RCC 7860 (cell line): ENCODE data around the gene DOCK11.
"Not testable (repeated sequence)": the region's sequence is repeated elsewhere in the genome, so short reads cannot be mapped to it uniquely, and the experiment has no call there.

ENCODE experiments used
- DNase-seq: peaks from one replicate; pipeline ENCODE4 v3.0.0-alpha.2; 2015; ENCODE audit warnings: low spot score
- FAIRE-seq: peaks from 2 replicates; lab custom pipeline; 2012; peaks lifted over from hg19 to GRCh38; lab: Jason Lieb, UNC

Gene DOCK11

DNA sequence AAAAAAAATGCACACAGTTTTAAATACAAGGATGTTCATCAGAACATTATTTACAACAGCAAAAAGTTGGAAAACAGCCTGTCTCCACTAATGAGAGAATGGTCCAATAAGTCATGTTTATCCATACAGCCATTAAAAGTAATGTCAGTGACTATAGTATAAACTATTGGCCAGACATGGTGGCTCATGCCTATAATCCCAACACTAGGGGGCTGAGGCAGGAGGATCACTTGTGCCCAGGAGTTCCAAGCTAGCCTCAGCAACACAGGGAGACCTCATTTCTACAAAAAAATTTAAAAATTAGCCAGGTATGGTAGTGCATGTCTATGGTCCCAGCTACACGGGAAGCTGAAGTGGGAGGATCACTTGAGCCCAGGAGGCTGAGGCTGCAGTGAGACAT, 183.7 kb downstream of the DOCK11 start:
- FAIRE-seq (no peak), DNase-seq (no peak)

DNA sequence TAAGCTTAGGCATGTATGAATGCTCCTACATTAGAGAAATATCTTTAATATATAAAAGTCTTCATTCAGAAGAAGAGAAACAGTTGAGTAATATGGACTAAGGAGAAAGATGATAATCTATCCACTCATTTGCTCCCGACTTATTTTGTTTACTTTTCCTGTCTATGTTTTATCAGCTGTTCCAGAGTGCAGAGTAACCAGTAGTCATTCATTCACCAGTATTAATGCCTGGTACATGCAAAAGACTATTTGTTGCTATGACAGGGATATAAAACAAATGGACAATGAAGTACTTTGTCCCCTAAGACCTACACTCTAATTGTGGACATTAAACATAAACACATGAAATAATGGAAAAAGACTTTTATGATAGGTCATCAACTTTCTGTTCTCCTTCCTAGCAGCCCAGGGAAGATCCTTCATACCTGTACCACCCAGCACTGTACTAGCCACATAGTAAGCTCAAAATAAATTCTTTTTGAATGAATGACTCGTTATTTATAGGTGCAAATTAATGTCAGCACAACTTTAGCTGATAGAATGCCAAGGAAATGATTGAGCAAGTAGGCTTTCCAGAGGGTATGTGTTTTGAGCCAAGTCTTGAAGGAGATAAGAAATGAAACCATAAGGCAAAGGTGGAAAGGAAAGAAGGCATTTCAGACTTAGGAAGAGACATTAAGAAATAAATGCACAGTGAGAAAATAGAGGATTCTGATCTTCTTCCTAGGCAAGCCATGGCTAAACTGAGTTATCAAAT, 186.8 kb downstream of the DOCK11 start:
- no peak for FAIRE-seq
- DNase-seq, result no peak

- DNase-seq, result no peak
- FAIRE-seq, result no peak
These were observed 189.8 kb downstream of the DOCK11 start for GRCh38 chrX:118685393-118685792.

GRCh38 chrX:118688935-118689334, 193.3 kb downstream of the DOCK11 start:
- FAIRE-seq, result no peak
- DNase-seq, result no peak

DNA sequence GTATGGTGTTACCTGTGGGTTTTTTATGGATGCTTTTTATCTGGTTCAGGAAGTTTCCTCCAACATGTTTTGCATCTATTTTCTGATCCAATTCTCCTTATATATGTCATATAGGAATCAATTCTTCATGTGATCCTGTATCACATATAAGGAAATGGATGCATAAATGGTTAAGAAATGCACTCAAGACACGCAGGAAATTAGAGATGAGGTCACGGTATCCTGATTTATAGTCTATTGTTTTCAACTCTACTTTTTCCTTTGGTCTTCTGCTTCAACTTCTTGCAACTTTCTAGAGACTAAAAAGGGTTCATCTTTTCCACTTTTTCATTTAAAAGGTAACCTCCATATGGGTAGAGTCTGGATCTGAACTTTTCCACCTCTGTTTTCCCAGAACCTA, 198.2 kb downstream of the DOCK11 start:
- DNase-seq, result no peak
- no peak for FAIRE-seq

- DNase-seq, result no peak
- no peak for FAIRE-seq
These were observed 199.0 kb downstream of the DOCK11 start for GRCh38 chrX:118694638-118695037.

GRCh38 chrX:118698516-118699170, 203.0 kb downstream of the DOCK11 start:
- FAIRE-seq (no peak), DNase-seq (no peak)

GRCh38 chrX:118702741-118703140, 207.1 kb downstream of the DOCK11 start:
- FAIRE-seq (no peak), DNase-seq (no peak)

DNA sequence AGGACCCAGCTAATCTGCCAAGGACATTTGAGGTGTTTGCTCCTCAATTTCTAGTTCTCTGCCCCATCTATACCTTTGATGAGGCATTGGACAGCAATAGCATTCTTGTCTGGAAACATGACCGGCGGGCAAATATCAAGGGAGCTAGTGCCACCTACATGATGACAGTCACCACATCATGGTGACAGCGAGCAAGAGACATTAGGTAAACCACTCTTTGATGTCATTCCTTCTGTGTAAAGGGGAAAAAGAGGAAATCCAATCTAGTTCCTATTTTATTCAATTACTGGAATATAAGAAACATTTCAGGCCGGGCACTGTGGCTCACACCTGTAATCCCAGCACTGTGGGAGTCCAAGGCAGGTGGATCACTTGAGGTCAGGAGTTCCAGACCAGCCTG, 211.1 kb downstream of the DOCK11 start:
- FAIRE-seq, result no peak
- no peak for DNase-seq

DNA sequence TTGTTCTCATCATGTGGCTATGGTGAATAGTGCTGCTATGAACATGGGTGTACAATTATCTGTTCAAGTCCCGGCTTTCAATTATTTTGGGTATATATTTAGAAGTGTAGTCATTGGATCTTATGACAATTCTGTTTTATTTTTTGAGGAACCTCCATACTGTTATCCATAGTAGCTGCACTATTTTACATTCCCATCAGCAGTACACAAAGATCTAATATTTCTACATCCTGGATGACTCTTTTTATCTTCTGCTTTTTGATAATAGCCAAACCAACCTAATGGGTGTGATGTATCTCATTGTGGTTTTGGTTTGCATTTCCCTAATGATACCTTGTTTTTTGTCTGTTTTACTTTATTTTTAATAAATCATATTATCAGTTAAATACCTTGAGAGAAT, 218.9 kb downstream of the DOCK11 start:
- FAIRE-seq, result no peak
- no peak for DNase-seq

DNA sequence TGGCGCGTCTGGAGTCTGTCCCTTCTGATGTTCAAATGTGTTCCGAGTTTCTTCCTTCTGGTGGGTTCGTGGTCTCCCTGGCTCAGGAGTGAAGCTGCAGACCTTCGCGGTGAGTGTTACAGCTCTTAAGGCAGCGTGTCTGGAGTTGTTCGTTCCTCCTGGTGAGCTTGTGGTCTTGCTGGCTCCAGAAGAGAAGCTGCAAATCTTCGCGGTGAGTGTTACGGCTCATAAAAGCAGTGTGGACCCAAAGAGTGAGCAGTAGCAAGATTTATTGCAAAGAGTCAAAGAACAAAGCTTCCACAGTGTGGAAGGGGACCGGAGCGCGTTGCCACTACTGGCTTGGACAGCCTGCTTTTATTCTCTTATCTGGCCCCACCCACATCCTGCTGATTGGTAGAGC, 220.3 kb downstream of the DOCK11 start:
- not testable (repeated sequence) for FAIRE-seq, DNase-seq

DNA sequence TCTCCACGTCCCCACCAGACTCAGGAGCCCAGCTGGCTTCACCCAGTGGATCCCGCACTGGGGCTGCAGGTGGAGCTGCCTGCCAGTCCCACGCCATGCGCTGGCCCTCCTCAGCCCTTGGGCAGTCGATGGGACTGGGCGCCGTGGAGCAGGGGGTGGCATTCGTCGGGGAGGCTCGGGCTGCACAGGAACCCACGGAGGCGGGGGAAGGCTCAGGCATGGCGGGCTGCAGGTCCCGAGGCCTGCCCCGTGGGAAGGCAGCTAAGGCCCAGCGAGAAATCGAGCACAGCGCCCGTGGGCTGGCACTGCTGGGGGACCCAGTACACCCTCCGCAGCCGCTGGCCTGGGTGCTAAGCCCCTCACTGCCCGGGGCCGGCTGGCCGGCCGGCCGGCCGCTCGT, 221.2 kb downstream of the DOCK11 start:
- FAIRE-seq, DNase-seq: not testable (repeated sequence)

- no peak for FAIRE-seq
- DNase-seq, result no peak
These were observed 222.2 kb downstream of the DOCK11 start for GRCh38 chrX:118717678-118718391.

DNA sequence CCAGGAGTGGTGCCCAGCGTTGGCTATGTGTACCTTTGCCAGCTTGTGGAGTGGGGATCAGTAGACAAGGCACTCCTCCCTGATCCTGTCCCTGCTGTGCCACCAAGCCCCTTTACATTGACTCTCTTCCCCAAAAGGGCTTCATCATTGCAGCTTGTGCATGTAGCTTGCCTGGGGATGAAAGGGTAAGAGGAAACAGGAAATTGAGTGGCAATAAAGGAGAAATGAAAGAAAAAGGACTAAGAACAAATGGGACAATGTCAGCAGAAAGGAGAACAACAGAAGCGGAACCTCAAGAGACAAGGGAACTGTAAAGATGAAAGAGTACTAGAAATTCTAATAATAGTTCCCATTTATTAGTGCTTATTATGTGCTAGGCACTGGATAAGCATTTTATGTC, 223.1 kb downstream of the DOCK11 start:
- no peak for FAIRE-seq
- DNase-seq, result no peak

- FAIRE-seq (no peak), DNase-seq (no peak)
These were observed 224.6 kb downstream of the DOCK11 start for GRCh38 chrX:118720058-118720707.

DNA sequence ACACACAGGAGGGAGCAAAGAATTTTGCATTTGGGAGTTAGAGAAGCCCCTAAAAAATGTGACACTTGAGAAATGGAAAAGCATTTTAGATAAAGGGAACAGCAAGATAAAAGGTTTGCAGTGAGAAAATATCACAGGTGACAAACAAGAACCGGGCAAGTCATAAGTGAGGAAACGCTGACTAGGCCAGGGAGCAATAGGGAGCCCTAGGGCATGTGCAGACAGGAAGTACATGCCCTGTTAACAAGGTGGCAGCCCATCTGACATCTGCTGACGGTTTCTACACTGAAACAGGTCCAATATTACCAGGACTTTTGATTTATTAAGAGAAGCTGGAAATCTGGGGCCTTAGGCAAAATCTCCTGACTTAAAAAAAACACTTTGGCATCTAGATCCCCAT, 227.8 kb downstream of the DOCK11 start:
- DNase-seq (no peak), FAIRE-seq (no peak)

DNA sequence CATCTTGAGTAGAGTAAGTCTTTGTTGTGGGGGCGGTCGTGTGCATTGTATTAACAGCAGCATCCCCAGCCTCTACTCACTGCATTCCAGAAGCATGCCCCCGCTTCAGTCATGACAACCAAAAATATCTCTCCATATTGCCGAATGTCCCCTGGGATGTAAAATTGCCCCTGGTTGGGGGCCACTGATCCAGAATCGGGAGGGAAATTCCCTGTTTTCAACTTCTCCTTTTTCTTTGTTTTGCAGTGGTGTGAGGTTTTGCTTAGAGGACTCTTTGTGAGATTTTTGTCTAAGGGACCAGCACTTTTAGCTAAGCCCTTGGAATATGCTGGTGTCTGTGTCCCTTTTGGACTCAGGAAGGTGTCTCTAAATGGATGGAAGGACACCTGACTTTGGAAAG, 228.8 kb downstream of the DOCK11 start:
- FAIRE-seq, result no peak
- DNase-seq, result no peak

DNA sequence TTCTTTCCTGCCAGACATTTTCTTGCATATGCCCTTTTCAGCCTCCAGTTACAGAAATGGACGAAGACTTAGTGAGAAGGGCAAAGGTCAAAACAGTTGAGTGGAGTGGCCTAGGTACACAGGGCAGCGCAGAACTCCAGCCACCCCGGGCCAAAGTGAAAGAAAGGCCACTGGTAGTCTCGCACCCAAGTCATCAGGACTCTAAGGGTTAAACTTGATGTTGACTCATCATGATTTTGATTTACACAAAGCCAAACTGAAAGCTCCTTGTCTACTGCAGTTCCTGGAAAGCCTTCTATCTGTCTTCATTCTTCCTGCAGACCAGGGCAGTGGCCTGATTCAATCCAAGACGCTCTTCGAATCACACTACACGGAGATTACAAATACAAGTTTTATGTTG, 229.2 kb downstream of the DOCK11 start:
- DNase-seq, result peak; percentile 13
- FAIRE-seq, result peak; percentile 58

DNA sequence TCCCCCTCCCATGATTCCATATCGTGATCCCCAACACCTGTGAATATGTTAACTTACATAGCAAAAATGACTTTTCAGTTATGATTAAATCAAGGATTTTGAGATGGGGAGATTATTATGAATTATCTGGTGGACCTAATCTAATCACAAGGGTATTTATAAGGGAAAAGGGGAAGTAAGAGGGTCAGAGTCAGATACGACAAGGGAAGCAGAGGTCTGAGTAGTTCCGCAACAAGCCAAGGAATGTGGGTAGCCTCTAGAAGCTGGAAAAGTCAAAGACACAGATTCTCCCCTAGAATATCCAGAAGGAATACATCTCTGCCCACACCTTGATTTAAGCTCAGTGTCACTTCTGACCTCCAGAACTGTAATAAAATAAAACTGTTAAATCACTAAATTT, 230.8 kb downstream of the DOCK11 start:
- FAIRE-seq (no peak), DNase-seq (no peak)

DNA sequence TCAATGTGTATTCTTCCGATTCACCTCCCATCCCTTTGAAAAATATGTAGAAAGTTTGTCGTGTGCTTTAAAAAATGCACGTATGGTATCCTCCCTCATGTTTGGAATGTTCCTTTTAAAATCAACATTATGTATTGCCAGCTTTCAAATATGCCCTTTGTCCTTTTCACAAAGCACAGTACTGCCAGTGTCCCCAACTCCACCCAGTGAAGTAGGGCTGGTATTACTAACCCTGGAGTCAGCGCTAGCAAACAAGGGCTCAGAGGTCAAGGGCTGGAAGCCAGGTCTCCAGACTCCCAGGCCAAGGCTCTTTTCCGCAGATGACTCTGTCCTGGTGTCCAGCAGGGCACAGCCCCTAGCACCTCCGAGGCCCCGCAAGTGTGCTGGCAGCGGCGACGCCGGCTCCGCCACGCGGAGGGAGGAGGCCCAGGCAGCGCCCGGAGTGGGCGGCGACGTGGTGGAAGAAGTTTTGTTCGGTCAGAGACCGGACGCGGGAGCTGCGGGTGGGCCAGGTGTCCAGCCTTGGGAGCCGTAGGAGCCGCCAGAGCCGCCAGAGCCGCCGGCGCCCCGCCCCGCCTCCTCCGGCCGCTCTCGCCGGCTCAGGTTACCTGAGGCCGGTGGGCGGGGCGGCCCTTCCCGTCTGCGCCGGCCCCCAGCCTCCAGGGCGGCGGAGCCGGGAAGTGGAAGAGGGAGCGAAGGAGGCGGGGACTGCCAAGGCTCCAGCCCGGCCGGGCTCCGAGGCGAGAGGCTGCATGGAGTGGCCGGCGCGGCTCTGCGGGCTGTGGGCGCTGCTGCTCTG, 231.5 kb downstream of the DOCK11 start, which contains the start of gene IL13RA1:
Gene IL13RA1, plus strand, starts transcription at position 720 of the 799 bp plus-strand sequence. Its CDS starts 33 bp downstream, at position 753.
- FAIRE-seq, result peak; percentile 4

More for the DNA sequence above, 231.5 kb downstream of the DOCK11 start, which contains the start of gene IL13RA1:
- DNase-seq, result peak; percentile 68
